Trophoblast cell (in vitro differentiated cells and primary cell): ENCODE data around the gene CCDC107. TPM values are rescaled to one million over a fixed set of nuclear protein-coding genes. Genes with fewer than 3 reads are reported as not detected.

ENCODE experiments used
- DNase-seq, 2 donors: peaks; one replicate each; pipeline ENCODE4 v3.0.0-alpha.2; 2016
- H2AFZ ChIP-seq: 2 replicates; pipeline ENCODE4 v1.6.1; 2013; ENCODE audit warnings: low read length, moderate library complexity, mild to moderate bottlenecking; ENCODE audit not compliant: insufficient read depth, poor library complexity
- H2AK5ac ChIP-seq: 2 replicates; pipeline ENCODE4 v1.6.1; 2013; ENCODE audit warnings: mild to moderate bottlenecking, low read length
- H2BK120ac ChIP-seq: 2 replicates; pipeline ENCODE4 v1.6.1; 2013; ENCODE audit warnings: low read length, mild to moderate bottlenecking, moderate library complexity; ENCODE audit not compliant: insufficient read depth, poor library complexity
- H2BK12ac ChIP-seq: 2 replicates; pipeline ENCODE4 v1.6.1; 2013; ENCODE audit warnings: mild to moderate bottlenecking, low read length, moderate library complexity
- H2BK5ac ChIP-seq: 2 replicates; pipeline ENCODE4 v1.6.1; 2013; ENCODE audit warnings: low read length, low read depth, moderate library complexity, mild to moderate bottlenecking; ENCODE audit not compliant: poor library complexity
- H3K14ac ChIP-seq: 2 replicates; pipeline ENCODE4 v1.6.1; 2013; ENCODE audit warnings: mild to moderate bottlenecking, low read length
- H3K18ac ChIP-seq: 2 replicates; pipeline ENCODE4 v1.6.1; 2013; ENCODE audit warnings: mild to moderate bottlenecking, low read length
- H3K23ac ChIP-seq: 2 replicates; pipeline ENCODE4 v1.6.1; 2013; ENCODE audit warnings: low read length
- H3K27ac ChIP-seq: 2 replicates; pipeline ENCODE4 v1.5.1; 2013; ENCODE audit warnings: low read depth, mild to moderate bottlenecking, inconsistent platforms, low read length, moderate library complexity
- H3K27me3 ChIP-seq: 2 replicates; pipeline ENCODE4 v1.6.1; 2013; ENCODE audit warnings: inconsistent platforms, mild to moderate bottlenecking, low read length, moderate library complexity; ENCODE audit not compliant: insufficient read depth
- H3K36me3 ChIP-seq, 2 experiments: 1 replicate in 1 of 2; 2 replicates in 1 of 2; pipeline ENCODE4 v1.6.1; 2013; ENCODE audit warnings: low read length in 2 of 2, mild to moderate bottlenecking in 2 of 2, moderate library complexity in 1 of 2; ENCODE audit not compliant: insufficient read depth in 2 of 2, control insufficient read depth in 1 of 2
- H3K4ac ChIP-seq: 2 replicates; pipeline ENCODE4 v1.6.1; 2013; ENCODE audit warnings: low read depth, mild to moderate bottlenecking, low read length, moderate library complexity
- H3K4me1 ChIP-seq, 2 experiments: 1 replicate in 1 of 2; 2 replicates in 1 of 2; pipeline ENCODE4 v1.6.1; 2013; ENCODE audit warnings: low read length in 2 of 2, mild to moderate bottlenecking in 2 of 2, moderate library complexity in 1 of 2; ENCODE audit not compliant: insufficient read depth in 2 of 2, control insufficient read depth in 1 of 2
- H3K4me2 ChIP-seq: 2 replicates; pipeline ENCODE4 v1.6.1; 2013; ENCODE audit warnings: inconsistent platforms, mild to moderate bottlenecking, low read length, moderate library complexity
- H3K4me3 ChIP-seq: 2 replicates; pipeline ENCODE4 v1.5.1; 2013; ENCODE audit warnings: mild to moderate bottlenecking, low read depth, low read length, inconsistent platforms
- H3K79me1 ChIP-seq: one replicate; pipeline ENCODE4 v1.6.1; 2013; ENCODE audit warnings: low read length
- H3K79me2 ChIP-seq: 2 replicates; pipeline ENCODE4 v1.6.1; 2013; ENCODE audit warnings: low read length, mild to moderate bottlenecking; ENCODE audit not compliant: control insufficient read depth, insufficient read depth, poor library complexity
- H3K9ac ChIP-seq: 2 replicates; pipeline ENCODE4 v1.6.1; 2013; ENCODE audit warnings: mild to moderate bottlenecking, low read length
- H3K9me3 ChIP-seq: 2 replicates; pipeline ENCODE4 v1.6.1; 2013; ENCODE audit warnings: low read depth, mild to moderate bottlenecking, control low read depth, inconsistent platforms, low read length; ENCODE audit not compliant: insufficient read depth
- H4K12ac ChIP-seq: 2 replicates; pipeline ENCODE4 v1.6.1; 2013; ENCODE audit warnings: low read depth, mild to moderate bottlenecking, low read length, moderate library complexity
- H4K8ac ChIP-seq: 2 replicates; pipeline ENCODE4 v1.6.1; 2013; ENCODE audit warnings: low read depth, mild to moderate bottlenecking, low read length, moderate library complexity
- H4K91ac ChIP-seq: one replicate; pipeline ENCODE4 v1.6.1; 2013; ENCODE audit warnings: low read depth, mild to moderate bottlenecking, low read length, moderate library complexity
- WGBS: extraction: QIAGEN DNeasy Blood & Tissue Kit; methylation state at CpG from one replicate; pipeline ENCODE4 v1.1.7; 2013; ENCODE audit warnings: missing lambda C conversion rate; ENCODE audit not compliant: insufficient read length, insufficient coverage; ENCODE audit errors: extremely low coverage; 5-methylcytosine and 5-hydroxymethylcytosine counted together
- polyA plus RNA-seq: library from polyadenylated mRNA; stranded (reverse); fragments of 200-250 nt; gene quantifications from 2 replicates; pipeline ENCODE4 v1.2.3, GENCODE V29; 2013

Gene CCDC107, protein sequence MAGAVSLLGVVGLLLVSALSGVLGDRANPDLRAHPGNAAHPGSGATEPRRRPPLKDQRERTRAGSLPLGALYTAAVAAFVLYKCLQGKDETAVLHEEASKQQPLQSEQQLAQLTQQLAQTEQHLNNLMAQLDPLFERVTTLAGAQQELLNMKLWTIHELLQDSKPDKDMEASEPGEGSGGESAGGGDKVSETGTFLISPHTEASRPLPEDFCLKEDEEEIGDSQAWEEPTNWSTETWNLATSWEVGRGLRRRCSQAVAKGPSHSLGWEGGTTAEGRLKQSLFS
- 10.1 and 10.2 TPM in 2 replicates for polyA plus RNA-seq

DNA sequence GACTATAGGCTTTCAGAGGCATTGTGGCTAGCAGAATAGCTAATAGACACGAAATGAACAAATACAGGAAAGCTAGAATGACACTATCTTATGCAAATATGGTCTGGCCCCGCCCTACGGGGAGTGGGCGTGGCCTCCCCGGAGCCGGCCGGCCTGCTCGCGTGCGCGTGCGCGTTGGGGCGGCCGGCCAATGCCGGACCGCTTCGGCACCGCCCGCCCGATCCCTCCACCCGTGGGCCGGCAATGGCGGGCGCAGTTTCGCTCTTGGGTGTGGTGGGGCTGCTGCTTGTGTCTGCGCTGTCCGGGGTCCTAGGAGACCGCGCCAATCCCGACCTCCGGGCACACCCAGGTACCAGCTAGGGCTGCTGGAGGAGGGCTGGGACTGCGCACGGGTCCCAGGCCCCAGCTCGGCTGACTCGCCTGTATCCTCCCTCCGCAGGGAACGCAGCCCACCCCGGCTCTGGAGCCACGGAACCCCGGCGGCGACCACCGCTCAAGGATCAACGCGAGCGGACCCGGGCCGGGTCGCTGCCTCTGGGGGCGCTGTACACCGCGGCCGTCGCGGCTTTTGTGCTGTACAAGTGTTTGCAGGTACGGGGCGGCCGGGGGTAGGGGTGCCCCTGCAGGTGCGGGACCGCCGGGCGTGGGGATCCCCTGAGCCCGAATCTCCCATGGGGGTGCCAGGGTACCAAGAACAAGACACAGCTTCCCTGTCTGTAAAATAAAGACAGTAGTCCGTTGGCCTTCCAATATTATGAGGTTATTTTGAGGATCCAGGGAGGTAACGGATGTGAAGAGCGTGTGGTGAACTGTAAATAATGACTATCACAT is at the start of gene CCDC107:
CCDC107 (plus strand) TSS at position 156 of the 831 bp plus-strand sequence; CDS start at position 244, 88 bp downstream.
- H3K4ac ChIP-seq = peak within 1 kb of the TSS; percentile 85
- H3K27ac ChIP-seq = peak within 1 kb of the TSS; percentile 86
- H3K79me1 ChIP-seq = peaks cover 10% of the 10 kb centered on the region
- no CpG with 5 or more reads among the region's 67 CpGs for WGBS
- peak within 1 kb of the TSS; percentile 94 for H2BK5ac ChIP-seq
- peak within 1 kb of the TSS; percentile 83 for H3K9ac ChIP-seq
- H3K4me3 ChIP-seq = peak within 1 kb of the TSS; percentile 85
- H3K79me2 ChIP-seq = peaks cover 4% of the 10 kb centered on the region
- peak within 1 kb of the TSS; percentile 96 for H4K12ac ChIP-seq
- peak; percentile 86 to 93 for DNase-seq
- H2BK12ac ChIP-seq = no peak within 1 kb of the TSS
- H3K27me3 ChIP-seq = no peaks in the 10 kb centered on the region
- peak within 1 kb of the TSS; percentile 98 for H4K8ac ChIP-seq
- H3K4me1 ChIP-seq = peaks cover 5 to 14% of the 10 kb centered on the region in 2 experiments
- peak within 1 kb of the TSS; percentile 97 for H4K91ac ChIP-seq
- H2BK120ac ChIP-seq = peak within 1 kb of the TSS; percentile 89
- peak within 1 kb of the TSS; percentile 92 for H2AFZ ChIP-seq
- H2AK5ac ChIP-seq = peak within 1 kb of the TSS; percentile 67
- H3K18ac ChIP-seq = peak within 1 kb of the TSS; percentile 91
- peak within 1 kb of the TSS; percentile 97 for H3K14ac ChIP-seq
- no peaks in the 10 kb centered on the region for H3K9me3 ChIP-seq
- H3K36me3 ChIP-seq = peaks cover 13 to 16% of the 10 kb centered on the region in 2 experiments
- peak within 1 kb of the TSS; percentile 95 for H3K4me2 ChIP-seq
- H3K23ac ChIP-seq = no peak within 1 kb of the TSS

DNA sequence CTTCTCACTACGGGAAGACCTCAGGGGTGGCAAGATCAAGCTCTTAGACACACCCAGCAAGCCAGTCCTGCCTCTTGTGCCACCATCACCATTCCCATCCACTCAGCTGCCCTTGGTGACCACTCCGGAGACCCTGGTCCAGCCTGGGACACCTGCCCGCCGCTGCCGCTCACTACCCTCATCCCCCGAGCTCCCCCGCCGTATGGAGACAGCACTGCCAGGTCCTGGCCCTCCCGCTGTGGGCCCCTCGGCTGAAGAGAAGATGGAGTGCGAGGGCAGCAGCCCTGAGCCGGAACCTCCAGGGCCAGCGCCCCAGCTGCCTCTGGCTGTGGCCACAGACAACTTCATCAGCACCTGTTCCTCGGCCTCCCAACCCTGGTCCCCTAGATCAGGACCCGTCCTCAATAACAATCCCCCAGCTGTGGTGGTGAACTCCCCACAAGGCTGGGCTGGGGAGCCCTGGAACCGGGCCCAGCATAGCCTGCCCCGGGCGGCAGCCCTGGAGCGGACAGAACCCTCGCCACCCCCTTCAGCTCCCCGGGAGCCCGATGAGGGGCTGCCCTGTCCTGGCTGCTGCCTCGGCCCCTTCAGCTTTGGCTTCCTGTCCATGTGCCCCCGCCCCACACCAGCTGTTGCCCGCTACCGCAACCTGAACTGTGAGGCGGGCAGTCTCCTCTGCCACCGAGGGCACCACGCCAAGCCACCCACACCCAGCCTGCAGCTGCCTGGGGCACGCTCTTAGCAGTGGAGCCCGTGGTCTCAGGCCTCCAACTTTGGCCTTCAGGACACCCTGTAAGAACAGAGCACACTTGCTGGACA is 48.9 kb upstream of the CCDC107 start:
- no peak overlapping the region for H3K4ac ChIP-seq
- H3K36me3 ChIP-seq = peaks cover 29 to 36% of the 10 kb centered on the region in 2 experiments
- WGBS = no CpG with 5 or more reads among the region's 31 CpGs
- H4K91ac ChIP-seq = no peak overlapping the region
- no peaks in the 10 kb centered on the region for H3K9me3 ChIP-seq
- H3K4me1 ChIP-seq = peaks cover 7 to 12% of the 10 kb centered on the region in 2 experiments
- no peak overlapping the region for H3K27ac ChIP-seq
- H3K23ac ChIP-seq = no peak overlapping the region
- peaks cover 5% of the 10 kb centered on the region for H3K79me2 ChIP-seq
- no peak overlapping the region for H2AFZ ChIP-seq
- H4K8ac ChIP-seq = no peak overlapping the region
- H3K18ac ChIP-seq = no peak overlapping the region
- no peak overlapping the region for H3K9ac ChIP-seq
- H3K27me3 ChIP-seq = no peaks in the 10 kb centered on the region
- H2AK5ac ChIP-seq = no peak overlapping the region
- no peak overlapping the region for H4K12ac ChIP-seq
- no peak overlapping the region for H2BK5ac ChIP-seq
- no peak overlapping the region for H3K4me2 ChIP-seq
- no peak overlapping the region for H3K4me3 ChIP-seq
- no peak overlapping the region for H2BK12ac ChIP-seq
- no peak for DNase-seq
- peaks cover 6% of the 10 kb centered on the region for H3K79me1 ChIP-seq
- H2BK120ac ChIP-seq = no peak overlapping the region
- no peak overlapping the region for H3K14ac ChIP-seq

DNA sequence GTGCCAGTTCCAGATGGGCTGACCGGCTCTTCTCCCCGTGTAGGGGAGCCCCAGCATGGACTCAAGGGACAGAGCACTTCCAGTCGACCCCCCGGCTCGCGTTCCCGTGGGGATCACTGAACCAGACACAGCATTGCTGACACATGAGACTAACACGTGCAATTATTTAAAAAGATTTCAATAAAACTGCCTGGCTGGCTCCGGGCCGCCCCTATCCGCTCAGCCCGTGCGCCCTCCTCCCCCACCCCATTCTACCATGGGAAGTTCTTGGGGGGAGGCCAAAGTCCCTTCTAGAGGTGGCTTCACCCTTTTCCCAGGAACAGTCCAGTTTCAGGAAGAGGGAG is 48.3 kb upstream of the CCDC107 start:
- Histone ChIP-seq H3K27ac (no peak overlapping the region), H3K4me2 (no peak overlapping the region), H3K36me3 (peaks cover 29 to 36% of the 10 kb centered on the region in 2 experiments), H4K12ac (no peak overlapping the region), H2AK5ac (no peak overlapping the region), H3K23ac (no peak overlapping the region), H3K4me1 (peaks cover 7 to 12% of the 10 kb centered on the region in 2 experiments), H2BK120ac (no peak overlapping the region), H3K4ac (no peak overlapping the region), H3K9ac (no peak overlapping the region), H3K4me3 (no peak overlapping the region), H4K91ac (no peak overlapping the region), H2AFZ (no peak overlapping the region), H3K14ac (no peak overlapping the region), H3K27me3 (no peaks in the 10 kb centered on the region), H3K9me3 (no peaks in the 10 kb centered on the region), H3K79me2 (peaks cover 5% of the 10 kb centered on the region), H3K79me1 (peaks cover 3% of the 10 kb centered on the region), H2BK5ac (no peak overlapping the region), H2BK12ac (no peak overlapping the region), H3K18ac (no peak overlapping the region), H4K8ac (no peak overlapping the region)
- WGBS = no CpG with 5 or more reads among the region's 13 CpGs
- DNase-seq = no peak

DNA sequence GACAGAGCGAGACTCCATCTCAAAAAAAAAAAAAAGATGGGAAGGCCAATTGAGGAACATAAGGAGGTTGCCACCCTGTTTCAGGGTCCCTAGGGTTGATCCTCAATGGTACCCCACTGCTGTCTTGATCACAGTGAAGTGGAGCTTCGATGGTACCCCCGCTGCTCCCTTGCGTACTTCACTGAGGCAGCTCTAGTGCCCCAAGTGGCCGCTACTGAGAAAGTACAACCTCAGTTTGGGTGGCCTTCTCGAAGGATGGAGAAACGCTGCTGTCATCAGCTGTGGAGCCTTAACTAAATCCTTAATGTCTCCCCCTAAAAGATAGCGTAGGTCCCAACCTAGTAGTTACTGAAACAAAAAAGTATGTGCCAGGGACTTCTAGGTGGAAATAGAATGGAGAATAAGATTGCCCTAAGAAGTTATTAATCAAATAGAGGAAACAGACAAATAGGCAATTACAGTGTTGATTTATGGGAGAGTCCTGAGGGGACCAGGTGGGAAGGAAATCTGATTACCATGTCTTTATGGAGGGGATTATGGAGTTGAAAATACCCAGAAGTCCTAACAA is 46.8 kb upstream of the CCDC107 start:
- no peak overlapping the region for H3K27ac ChIP-seq
- H4K8ac ChIP-seq = no peak overlapping the region
- H3K36me3 ChIP-seq = peaks cover 29 to 36% of the 10 kb centered on the region in 2 experiments
- no peak overlapping the region for H3K14ac ChIP-seq
- H3K4ac ChIP-seq = no peak overlapping the region
- H4K12ac ChIP-seq = no peak overlapping the region
- H3K4me1 ChIP-seq = peaks cover 7% of the 10 kb centered on the region in 2 experiments
- H3K9me3 ChIP-seq = no peaks in the 10 kb centered on the region
- no CpG with 5 or more reads among the region's 8 CpGs for WGBS
- peaks cover 2% of the 10 kb centered on the region for H3K27me3 ChIP-seq
- H3K4me2 ChIP-seq = no peak overlapping the region
- no peak overlapping the region for H3K9ac ChIP-seq
- no peak overlapping the region for H2BK12ac ChIP-seq
- no peaks in the 10 kb centered on the region for H3K79me2 ChIP-seq
- H2BK120ac ChIP-seq = no peak overlapping the region
- H2AFZ ChIP-seq = no peak overlapping the region
- H3K23ac ChIP-seq = no peak overlapping the region
- DNase-seq = peak in 1 of 2 donors; percentile 65
- no peak overlapping the region for H2BK5ac ChIP-seq
- no peak overlapping the region for H3K18ac ChIP-seq
- H3K4me3 ChIP-seq = no peak overlapping the region
- no peak overlapping the region for H4K91ac ChIP-seq
- H3K79me1 ChIP-seq = no peaks in the 10 kb centered on the region
- no peak overlapping the region for H2AK5ac ChIP-seq
